Stimulated activated CD8-positive, alpha-beta memory T cell treated with anti-CD3 and anti-CD28 coated beads, Interleukin-4, amount 100 ng/mL, for 4 hours (primary cell): ENCODE measurements around the gene IGF2R.

ENCODE experiments used
- DNase-seq, 2 donors: peaks; one replicate each; pipeline ENCODE4 v3.0.0-alpha.2; 2020; ENCODE audit warnings: low read depth in 2 of 2, low spot score in 1 of 2

IGF2R gene

DNA sequence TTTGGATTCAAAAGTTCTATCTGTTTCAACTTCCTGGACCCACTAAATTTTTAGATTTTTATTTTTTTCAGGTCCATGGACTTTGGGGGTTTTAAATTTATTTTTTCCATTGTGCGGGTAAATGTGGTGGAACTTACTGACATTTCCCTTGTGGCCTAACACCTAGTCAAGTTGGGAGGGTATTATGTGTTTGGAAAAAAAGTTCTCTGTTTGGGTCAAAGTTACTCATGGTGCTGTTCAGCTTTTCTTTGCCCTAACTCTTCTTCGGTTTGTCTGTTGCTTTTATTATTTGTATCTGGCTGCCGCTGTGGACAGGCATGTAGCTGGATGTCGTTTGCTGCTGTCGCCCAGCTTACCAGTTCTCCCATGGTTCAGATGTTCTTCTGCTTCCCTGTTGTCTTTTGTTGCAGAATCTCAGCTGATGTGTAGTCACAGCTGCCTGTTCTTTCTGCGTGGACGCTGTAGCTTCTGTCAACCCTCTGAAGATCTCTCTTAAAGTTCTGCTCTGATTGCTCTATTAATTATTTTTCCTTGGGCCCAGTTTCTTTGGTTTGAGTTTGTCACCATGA lies 7.9 kb downstream of the IGF2R start:
- DNase-seq, result no peak

DNA sequence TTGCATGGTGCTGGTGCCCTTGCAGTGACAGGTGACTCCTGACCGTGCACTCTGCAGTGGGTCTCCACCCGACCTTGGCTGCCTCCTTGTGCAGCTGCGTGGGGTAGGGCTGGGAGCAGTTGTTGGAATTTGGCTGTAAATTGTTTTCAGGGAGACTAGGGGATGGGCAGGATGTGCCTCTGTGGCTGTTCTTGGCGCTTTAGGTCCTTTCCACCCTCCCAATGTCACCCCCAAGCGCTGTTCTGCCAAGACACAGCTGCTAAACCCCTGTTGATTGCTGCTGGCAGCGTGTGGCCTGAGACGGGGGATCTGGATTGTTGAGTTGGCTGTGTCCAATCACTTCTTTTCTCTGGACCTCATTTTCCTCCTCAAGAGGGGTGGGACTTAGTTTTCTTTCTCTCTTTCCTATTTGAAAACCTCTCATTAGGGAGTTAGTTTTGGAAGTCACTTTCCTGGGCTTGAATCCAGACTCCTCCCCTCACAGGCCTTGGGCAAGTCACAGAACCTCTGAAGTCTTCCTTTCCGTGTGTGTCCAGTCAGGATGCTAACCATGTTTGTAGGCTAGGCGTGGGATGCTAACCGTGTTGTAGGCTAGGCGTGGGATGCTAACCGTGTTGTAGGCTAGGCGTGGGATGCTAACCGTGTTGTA lies 8.5 kb downstream of the IGF2R start:
- no peak for DNase-seq

DNA sequence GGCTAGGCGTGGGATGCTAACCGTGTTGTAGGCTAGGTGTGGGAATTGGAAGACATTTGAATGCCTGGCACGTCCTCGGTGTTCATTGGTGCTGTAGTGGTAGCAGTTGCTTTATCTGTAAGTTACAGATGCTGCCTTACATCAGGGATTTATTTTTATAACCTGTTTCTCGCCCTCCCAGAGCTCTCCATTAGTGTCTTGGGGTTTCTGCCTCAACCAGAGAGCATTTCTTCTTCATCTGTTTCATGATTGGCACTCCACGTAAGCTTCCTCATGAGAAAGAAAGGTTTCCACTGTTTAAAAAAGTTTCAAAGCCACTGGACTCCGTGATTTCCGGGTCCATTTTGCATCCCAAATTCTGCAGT lies 9.0 kb downstream of the IGF2R start:
- DNase-seq, result no peak

DNA sequence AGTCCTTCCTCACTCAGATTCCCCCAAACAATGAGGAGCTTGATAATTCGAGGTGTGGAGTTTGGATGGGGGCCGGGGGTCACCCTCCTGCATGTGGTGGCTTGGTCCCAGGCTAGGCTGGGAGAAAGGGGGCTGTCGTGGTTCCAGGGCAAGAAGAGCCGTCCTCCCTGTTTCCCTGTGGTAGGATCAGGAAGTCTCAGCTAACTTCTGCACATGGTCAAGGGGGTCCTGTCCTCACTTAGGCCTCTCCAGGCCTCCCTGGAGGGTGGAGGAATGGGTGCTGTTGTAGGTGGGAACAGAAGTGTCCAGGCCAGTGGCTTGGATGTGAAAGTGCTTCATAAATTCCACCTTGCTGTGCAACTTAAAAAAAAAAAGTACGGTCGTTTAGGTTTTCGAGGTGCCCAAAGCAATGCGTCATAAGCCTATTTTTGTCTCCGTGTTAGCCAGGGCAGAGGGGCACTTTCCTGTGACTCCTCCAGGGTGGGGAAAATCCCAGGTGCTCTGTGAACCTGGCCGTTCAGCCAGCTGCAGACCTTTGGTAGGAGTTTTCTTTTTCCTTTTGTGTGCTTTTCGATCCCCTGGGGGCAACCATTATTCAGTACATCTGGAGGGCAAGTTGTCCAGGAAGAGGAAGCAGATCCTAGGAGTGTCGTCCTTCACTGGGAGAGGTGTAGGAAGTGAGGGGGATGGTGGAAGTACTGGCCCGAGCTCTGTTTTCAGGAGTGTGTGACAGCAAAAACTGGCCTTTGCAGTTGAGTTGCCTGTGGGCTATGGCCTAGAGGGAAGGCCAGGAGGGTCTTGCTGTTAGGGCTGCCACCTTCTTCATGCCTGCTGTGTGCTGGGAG lies 9.6 kb downstream of the IGF2R start:
- DNase-seq, result no peak

DNA sequence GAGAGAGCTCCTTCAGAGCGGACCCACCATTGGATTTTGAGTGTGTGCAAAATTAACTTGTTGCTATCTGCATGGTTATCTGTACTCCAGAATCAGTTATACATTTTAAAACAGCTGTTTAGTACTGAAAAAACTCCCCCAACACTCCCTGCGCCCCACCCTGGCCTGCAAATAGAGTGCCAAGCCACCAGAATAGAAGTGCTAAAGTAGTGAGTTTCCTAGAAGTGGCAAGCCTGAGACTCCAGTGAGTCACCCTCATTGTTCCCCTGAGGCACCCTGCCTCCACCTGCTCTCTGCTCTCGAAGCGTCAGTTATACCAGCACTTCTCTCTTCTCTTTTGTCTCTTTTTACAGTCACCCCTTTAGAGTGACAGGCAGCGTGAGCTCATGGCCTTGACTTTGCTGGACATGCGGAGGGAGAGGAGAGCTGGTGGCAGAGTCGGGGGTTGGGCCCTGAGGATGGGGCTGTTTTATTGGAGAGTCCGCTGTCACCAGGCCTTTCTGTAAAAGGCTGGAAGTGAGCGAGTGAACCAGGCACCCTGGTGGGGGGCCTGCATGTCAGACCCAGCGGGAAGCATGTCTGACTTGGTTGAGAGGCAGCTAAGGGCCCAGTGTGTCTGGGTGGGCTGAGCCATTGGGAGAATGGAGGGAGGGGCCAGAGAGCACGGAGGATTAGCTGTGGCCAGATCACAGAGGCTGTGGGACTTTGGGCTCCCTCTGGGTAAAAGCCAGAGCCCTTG lies 10.4 kb downstream of the IGF2R start:
- DNase-seq, result peak in 1 of 2 donors; percentile 62

DNA sequence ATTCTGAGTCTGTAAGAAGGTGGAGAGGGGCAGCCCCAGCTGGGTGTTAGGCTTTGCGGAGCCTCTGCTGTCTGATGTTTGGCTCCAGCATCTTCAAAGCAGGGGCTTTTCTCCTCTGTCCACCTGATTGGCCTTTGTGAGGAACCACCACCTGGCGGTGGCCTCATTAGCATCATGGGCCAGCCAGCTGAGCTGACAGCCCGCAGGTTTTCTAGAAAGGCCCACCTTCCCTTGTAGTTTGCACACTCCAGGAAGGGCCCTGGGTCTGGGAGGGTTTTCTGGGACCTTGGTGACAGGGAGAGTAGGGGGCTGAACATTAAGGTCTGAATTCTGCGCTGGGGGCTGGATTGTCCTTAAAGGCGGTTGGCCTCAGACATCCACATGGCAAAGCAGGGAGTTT lies 11.6 kb downstream of the IGF2R start:
- DNase-seq, result no peak

DNA sequence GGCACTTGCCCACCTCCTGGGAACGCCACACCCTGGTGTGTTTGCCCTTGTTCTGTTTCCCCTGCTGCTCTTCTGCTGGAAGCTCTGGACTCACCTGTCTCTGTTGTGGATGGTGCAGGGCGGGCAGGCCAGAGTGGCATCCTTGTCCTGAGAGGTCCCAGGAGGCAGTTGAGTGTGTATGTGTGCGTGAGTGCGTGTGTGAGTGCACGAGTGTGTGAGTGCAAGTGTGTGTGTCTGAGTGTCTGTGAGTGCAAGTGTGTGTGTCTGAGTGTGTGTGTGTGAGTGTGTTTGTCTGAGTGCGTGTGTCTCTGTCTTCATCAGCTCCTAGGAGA lies 12.2 kb downstream of the IGF2R start:
- no peak for DNase-seq

DNA sequence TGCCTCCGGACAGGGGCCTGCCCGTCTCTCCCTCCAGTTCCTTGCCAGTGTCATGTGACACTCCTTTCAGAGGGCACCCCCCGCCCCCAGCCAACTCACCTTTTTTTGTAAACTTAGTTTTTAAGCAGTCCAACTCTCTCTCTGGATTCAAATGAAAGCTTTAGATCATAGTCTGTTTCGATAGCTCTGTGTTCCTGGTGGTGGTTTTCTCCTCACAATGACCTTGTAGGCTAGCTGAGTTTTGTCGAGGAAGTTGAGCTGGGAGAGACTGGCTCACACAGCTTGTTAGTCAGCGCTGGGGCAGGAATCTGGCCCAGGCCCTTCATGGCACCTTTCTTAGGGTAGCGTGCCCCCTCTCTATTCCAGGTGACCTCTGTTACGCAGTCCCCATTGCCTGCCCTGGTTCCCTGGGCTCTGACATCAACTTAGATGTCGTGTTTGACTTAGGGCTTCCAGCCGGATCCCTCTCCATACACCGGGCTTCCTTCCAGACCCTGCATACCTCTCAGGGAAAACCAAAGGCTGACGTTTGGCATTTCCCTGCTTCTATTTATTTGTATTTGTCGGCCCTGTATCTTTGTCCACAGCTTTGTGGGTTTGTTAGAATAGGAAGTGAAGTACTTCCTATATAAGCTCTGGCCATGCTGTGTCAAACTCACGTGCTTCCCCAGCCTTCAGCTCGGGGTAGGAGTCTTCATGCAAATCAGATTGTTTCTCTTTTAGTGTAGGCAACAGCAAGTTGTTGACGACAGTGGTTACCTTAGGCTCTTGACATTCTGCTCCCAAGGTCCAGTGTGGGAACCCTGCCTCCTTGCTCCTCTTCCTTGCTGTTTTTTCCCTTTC lies 12.7 kb downstream of the IGF2R start:
- DNase-seq, result no peak

DNA sequence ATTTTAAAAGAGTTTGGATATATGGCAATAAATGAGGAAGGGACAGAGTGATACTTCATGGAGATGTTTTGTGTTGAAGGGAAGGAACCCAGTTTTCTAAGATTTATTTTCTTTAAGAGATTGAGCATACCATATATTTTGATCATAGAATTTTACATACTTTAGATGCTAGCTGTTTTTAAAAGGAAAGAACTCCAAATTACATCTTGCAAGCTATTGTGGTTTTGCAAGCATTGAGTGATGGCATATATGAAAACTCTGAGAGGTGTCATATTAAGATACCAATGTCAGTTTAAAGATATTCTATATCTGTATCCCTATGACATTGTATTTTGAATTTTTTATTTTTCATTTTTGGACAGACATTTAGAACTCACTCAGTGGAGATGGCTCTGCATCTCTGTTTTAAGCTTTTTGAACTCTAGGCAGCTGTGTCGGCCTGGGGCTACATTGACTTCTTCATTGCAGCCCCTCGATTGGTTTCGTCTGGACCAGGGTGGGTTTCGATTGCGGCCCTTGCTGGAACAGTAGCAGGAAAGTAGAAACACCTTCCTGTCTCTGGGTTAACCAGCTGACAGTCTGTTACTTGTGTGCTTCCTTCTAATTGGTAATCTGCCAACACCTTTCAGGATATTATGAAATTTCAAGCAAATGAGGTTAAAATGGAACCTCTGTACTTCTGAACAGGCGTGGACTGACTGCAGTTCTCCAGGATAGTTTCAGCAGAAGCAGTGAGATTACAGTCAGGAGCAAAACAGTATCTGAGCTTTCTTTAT lies 14.0 kb downstream of the IGF2R start:
- no peak for DNase-seq

DNA sequence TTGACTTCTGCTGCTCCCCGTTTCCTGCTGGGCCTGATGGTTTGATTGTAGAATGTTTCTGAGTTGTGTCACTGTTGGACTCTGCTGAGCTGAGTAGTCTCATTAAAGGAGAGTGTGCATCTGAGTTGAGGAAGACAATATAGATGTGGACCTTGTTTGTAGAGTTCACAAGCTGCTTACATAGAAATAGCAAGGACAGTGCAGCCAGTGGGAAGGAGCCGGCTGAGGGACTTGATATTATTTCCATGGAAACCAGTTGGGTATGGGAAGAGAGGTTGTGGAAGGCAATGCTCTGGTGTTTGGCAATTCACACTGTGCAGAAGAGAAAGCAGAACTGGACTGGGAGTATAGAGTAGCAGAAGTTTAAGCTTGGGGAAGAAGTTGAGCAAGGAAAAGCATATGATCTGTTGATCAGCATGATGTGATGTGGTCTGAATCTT lies 14.8 kb downstream of the IGF2R start:
- DNase-seq, result no peak

DNA sequence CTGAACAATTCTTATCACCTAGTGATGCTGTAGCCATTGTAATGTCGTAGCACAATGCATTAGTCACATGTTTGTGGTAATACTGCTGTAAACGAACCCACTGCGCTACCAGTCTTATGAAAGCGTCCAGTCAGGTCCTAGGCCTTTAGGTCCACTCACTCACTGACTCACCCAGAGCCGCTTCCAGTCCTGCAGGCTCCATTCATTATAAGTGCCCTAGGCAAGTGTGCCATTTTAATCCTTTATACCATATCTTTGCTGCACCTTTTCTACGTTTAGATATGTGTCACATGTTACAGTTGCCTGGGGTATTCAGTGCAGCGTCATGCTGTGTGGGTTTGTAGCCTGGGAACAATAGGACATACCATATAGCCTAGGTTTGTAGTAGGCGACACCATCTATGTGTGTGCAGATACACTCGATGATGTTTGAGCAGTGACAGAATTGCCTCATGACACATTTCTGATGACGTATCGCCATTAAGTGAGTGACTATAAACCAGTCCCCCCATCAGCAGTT lies 15.4 kb downstream of the IGF2R start:
- DNase-seq, result no peak

DNA sequence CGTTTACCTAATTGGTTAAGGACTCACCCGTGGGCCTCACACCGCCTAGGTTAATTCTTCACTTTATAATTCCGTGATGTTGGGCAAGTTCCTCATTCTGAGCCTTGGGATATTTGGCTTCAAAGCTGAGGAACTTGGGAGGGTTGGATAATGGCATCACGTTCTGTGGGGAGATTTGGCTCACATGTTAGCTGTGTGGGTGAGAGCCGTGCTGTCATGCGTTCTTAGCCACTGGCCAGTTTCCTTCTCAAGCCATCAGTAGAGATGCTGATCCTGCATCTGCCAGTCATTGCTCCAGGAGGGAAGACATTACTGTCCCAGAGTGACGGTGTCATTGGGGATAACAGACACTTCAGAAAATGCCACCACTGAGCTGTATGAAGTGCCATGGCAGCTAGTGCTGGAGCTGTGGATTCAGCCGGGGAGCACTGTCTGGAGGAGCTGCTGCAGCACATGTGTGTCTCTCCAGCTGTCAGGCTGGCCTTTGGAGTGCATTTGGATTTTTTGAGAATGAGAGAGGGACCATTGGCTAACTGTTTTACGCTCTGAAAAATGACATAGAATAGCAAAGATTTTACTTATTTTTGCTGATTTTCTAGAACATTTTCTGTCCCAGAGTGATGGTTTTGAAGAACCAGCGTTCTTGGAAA lies 16.5 kb downstream of the IGF2R start:
- DNase-seq, result no peak

DNA sequence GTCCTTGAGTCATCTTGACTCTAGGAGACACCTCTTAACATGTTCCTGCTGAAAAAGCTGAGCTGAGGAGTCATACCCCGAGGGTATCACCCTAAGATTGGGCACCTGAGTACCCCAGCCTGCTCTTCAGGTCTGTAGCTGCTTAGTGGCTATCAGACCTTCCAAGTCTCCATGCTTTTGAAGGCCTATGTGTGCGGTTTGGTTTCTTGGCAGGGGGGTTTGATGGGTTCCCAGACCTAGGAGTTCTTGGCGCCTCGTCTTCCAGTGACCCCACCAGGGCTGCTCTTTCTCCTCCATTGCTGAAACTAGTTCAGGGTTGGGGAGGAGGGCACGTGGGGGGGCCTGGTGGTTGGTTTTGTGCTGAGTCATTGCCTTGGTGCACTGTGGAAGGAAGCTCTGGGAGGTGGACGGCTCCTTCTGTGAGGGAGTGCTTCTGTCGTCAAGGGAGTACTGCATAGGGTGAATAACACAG lies 20.1 kb downstream of the IGF2R start:
- no peak for DNase-seq

DNA sequence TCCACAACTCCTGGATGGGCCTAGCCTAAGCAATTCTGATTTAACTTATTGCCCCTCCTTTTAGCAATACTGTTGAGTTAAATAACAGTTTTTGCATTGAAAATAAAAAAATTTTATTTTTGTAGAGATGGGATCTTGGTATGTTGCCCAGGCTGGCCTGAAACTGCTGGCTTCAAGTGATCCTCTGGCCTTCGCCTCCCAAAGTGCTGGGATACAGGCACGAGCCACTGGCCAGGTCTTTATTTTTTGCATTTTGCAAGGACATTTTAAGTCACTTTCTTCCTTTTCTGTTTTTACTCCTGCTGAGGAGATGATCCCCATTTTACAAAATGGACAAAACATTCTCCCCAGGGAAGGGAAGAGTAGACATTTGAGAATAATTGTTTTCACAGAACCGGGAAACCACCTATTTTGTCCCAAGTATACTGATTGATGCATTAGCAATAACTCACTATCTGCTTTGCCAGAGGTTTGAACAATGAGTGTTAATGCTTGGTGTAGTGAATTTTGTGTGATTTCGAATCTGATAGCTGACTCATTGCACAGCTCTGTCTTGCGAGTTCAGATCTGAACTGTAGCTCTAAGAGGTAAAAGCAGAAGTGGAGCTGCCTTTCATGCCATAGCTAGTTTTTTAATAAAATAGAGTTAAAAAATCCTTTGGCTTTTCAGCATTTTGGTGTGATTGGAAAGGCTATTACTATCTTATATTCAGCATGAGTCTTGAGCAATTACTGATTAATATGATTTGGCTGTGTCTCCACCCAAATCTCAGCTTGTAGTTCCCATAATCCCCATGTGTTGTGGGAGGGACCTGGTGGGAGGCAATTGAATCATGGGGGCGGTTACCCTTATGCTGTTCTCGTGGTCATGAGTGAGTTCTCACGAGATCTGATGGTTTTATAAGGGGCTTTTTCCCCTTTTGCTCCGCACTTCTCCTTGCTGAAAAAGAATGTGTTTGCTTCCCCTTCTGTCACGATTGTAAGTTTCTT lies 20.9 kb downstream of the IGF2R start:
- DNase-seq, result no peak

DNA sequence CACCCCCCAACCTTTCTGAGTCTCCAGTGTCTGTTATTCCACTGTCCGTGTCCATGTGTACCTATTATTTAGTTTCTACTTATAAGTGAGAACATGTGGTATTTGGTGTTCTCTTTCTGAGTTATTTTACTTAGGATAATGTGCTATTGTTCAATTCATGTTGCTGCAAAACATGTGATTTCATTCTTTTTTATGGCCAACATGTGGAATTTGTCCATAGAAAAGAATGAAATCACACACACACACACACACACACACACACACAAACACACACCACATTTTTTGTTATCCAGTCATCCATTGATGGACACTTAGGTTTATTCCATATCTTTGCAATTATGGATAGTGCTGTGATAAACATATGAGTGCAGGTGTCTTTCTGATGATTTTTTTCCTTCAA lies 23.5 kb downstream of the IGF2R start:
- no peak for DNase-seq

DNA sequence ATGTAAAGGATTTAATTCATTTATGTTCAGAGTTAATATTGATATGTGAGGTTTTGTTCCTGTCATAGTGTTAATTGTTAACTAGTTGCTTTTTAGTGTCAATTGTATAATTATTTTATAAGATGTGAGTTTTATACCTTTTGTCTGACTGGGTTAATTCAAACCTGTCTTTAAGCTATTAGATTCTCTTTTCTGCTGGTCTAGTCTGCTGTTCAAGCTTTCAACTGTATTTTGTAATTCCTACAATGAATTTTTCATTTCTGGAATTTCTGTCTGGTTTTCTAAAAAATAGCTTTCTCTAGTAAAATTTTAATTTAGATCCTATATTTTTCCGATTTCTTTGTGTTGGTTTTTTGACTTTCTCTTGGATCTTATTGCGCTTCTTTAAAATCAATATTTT lies 26.5 kb downstream of the IGF2R start:
- DNase-seq, result no peak

DNA sequence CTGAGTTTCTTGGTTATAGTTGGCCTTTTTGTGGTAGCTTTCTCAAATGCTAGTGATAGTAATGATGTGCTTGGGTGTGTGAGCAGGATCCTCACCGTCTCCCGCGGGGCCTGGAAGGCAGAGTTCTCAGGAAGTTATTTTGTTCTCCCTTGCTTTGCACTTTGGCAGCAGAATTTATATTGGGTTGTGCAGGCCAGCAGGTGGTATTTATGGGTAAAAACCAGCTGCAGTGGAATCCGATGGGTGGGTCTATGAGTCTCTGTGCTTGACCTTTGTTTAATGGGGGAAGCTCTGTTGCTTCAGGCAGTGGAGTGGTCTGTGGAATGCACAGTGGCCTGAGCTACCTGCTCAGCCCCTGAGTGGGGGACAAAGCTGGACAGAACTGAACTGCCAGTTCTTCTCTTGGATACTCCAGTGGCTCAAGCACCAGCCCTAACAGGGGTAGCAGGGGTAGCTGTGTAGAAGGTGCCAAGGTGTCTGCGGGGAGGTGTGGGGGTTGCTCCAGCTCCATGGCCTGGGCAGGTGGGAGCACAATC lies 27.3 kb downstream of the IGF2R start:
- DNase-seq, result no peak
